Muscle layer of duodenum (tissue), 2 donors: Measurements from ENCODE around the gene LMAN2L.

ENCODE experiments used
- H3K27ac ChIP-seq: one replicate; pipeline ENCODE4 v1.7.0; 2013; ENCODE audit warnings: mild to moderate bottlenecking, low read length
- H3K27me3 ChIP-seq: one replicate; pipeline ENCODE4 v1.7.0; 2013; ENCODE audit warnings: low read depth, mild to moderate bottlenecking, control low read depth, low read length
- H3K36me3 ChIP-seq, 2 donors: one replicate each; pipeline ENCODE4 v1.7.0; 2013; ENCODE audit warnings: low read length in 2 of 2, control low read depth in 1 of 2, mild to moderate bottlenecking in 1 of 2; ENCODE audit not compliant: insufficient read depth in 2 of 2, control insufficient read depth in 1 of 2
- H3K4me1 ChIP-seq, 2 donors: one replicate each; pipeline ENCODE4 v1.7.0; 2013; ENCODE audit warnings: low read length in 2 of 2, mild to moderate bottlenecking in 2 of 2, control low read depth in 1 of 2, moderate library complexity in 1 of 2; ENCODE audit not compliant: insufficient read depth in 2 of 2, control insufficient read depth in 1 of 2
- H3K4me3 ChIP-seq, 2 donors: one replicate each; pipeline ENCODE4 v1.7.0; 2013; ENCODE audit warnings: low read length in 2 of 2, low read depth in 1 of 2, mild to moderate bottlenecking in 1 of 2
- H3K9me3 ChIP-seq, 2 donors: one replicate each; pipeline ENCODE4 v1.7.0; 2013; ENCODE audit warnings: low read length in 2 of 2, control low read depth in 1 of 2, mild to moderate bottlenecking in 1 of 2; ENCODE audit not compliant: control insufficient read depth in 1 of 2
- donor health status: healthy.

The LMAN2L gene

GRCh38 chr2:96699621-96700020, 40.2 kb downstream of the LMAN2L start:
- Histone ChIP-seq H3K4me3 (no peak overlapping the region), H3K27me3 (no peaks in the 10 kb centered on the region), H3K27ac (no peak overlapping the region), H3K9me3 (no peaks in the 10 kb centered on the region), H3K4me1 (no peaks in the 10 kb centered on the region), H3K36me3 (peaks cover 0 to 7% of the 10 kb centered on the region in 2 donors)

GRCh38 chr2:96699021-96699420, 40.8 kb downstream of the LMAN2L start:
- H3K9me3 ChIP-seq: no peaks in the 10 kb centered on the region
- H3K27me3 ChIP-seq: no peaks in the 10 kb centered on the region
- H3K36me3 ChIP-seq: peaks cover 0 to 7% of the 10 kb centered on the region in 2 donors
- no peaks in the 10 kb centered on the region for H3K4me1 ChIP-seq
- no peak overlapping the region for H3K27ac ChIP-seq
- no peak overlapping the region for H3K4me3 ChIP-seq

GRCh38 chr2:96698221-96698861, 41.5 kb downstream of the LMAN2L start:
- H3K27me3 ChIP-seq: no peaks in the 10 kb centered on the region
- H3K4me3 ChIP-seq: no peak overlapping the region
- H3K9me3 ChIP-seq: no peaks in the 10 kb centered on the region
- H3K27ac ChIP-seq: no peak overlapping the region
- H3K4me1 ChIP-seq: no peaks in the 10 kb centered on the region
- H3K36me3 ChIP-seq: peaks cover 0 to 7% of the 10 kb centered on the region in 2 donors

GRCh38 chr2:96697476-96697875, 42.4 kb downstream of the LMAN2L start:
- Histone ChIP-seq H3K27me3 (no peaks in the 10 kb centered on the region), H3K9me3 (no peaks in the 10 kb centered on the region), H3K27ac (no peak overlapping the region), H3K4me3 (no peak overlapping the region), H3K4me1 (no peaks in the 10 kb centered on the region), H3K36me3 (peaks cover 0 to 7% of the 10 kb centered on the region in 2 donors)

GRCh38 chr2:96695602-96696001, 44.3 kb downstream of the LMAN2L start:
- Histone ChIP-seq H3K4me1 (no peaks in the 10 kb centered on the region), H3K4me3 (no peak overlapping the region), H3K27ac (no peak overlapping the region), H3K36me3 (no peaks in the 10 kb centered on the region), H3K9me3 (no peaks in the 10 kb centered on the region), H3K27me3 (no peaks in the 10 kb centered on the region)

- no peaks in the 10 kb centered on the region for H3K27me3 ChIP-seq
- no peaks in the 10 kb centered on the region for H3K4me1 ChIP-seq
- no peaks in the 10 kb centered on the region for H3K9me3 ChIP-seq
- H3K27ac ChIP-seq: no peak overlapping the region
- H3K4me3 ChIP-seq: no peak overlapping the region
- no peaks in the 10 kb centered on the region for H3K36me3 ChIP-seq
Observed at GRCh38 chr2:96694816-96695455, 44.9 kb downstream of the LMAN2L start.

GRCh38 chr2:96694279-96694678, 45.6 kb downstream of the LMAN2L start:
- no peaks in the 10 kb centered on the region for H3K27me3 ChIP-seq

GRCh38 chr2:96693286-96694200, 46.3 kb downstream of the LMAN2L start:
- no peaks in the 10 kb centered on the region for H3K9me3 ChIP-seq
- no peak overlapping the region for H3K27ac ChIP-seq
- H3K27me3 ChIP-seq: no peaks in the 10 kb centered on the region
- H3K36me3 ChIP-seq: no peaks in the 10 kb centered on the region
- no peak overlapping the region for H3K4me3 ChIP-seq
- H3K4me1 ChIP-seq: no peaks in the 10 kb centered on the region

More at GRCh38 chr2:96694279-96694678, 45.6 kb downstream of the LMAN2L start:
- Histone ChIP-seq H3K9me3 (no peaks in the 10 kb centered on the region), H3K4me1 (no peaks in the 10 kb centered on the region), H3K27ac (no peak overlapping the region), H3K36me3 (no peaks in the 10 kb centered on the region), H3K4me3 (no peak overlapping the region)

- H3K36me3 ChIP-seq: no peaks in the 10 kb centered on the region
- H3K4me3 ChIP-seq: no peak overlapping the region
- no peaks in the 10 kb centered on the region for H3K9me3 ChIP-seq
- H3K4me1 ChIP-seq: no peaks in the 10 kb centered on the region
- no peaks in the 10 kb centered on the region for H3K27me3 ChIP-seq
- H3K27ac ChIP-seq: no peak overlapping the region
Observed at GRCh38 chr2:96692094-96692971, 47.5 kb downstream of the LMAN2L start.

- Histone ChIP-seq H3K27ac (no peak overlapping the region), H3K27me3 (no peaks in the 10 kb centered on the region), H3K4me3 (no peak overlapping the region)
Observed at GRCh38 chr2:96691022-96691612, 48.7 kb downstream of the LMAN2L start.

More at GRCh38 chr2:96691022-96691612, 48.7 kb downstream of the LMAN2L start:
- no peaks in the 10 kb centered on the region for H3K9me3 ChIP-seq
- peaks cover 0 to 2% of the 10 kb centered on the region in 2 donors for H3K4me1 ChIP-seq
- H3K36me3 ChIP-seq: no peaks in the 10 kb centered on the region
